Measurements from ENCODE around the gene AIPL1. TPM values are rescaled to one million over a fixed set of nuclear protein-coding genes. Genes with fewer than 3 reads are reported as not detected.

The AIPL1 gene
- total RNA-seq, 1 donor from 2014 or later = not detected

GRCh38 chr17:6429266-6429665 lies 5.7 kb downstream of the AIPL1 start:
- no peaks in the 10 kb centered on the region for H3K27me3 ChIP-seq
- no peak overlapping the region for H3K27ac ChIP-seq
- H3K4me1 ChIP-seq = no peaks in the 10 kb centered on the region
- H3K4me3 ChIP-seq = no peak overlapping the region
- no peak for TF ChIP-seq CTCF (IDR thresholded peaks at IDR 0.05)
- H3K9me3 ChIP-seq = peaks cover 0 to 8% of the 10 kb centered on the region in 2 donors
- intact Hi-C loops (cut with DNase I) = no loop called here
- no peak for DNase-seq (ENCODE audit: low spot score in 2 of 2)
- no peaks in the 10 kb centered on the region for H3K36me3 ChIP-seq

GRCh38 chr17:6428207-6428965 lies 6.5 kb downstream of the AIPL1 start:
- Histone ChIP-seq H3K4me3 (no peak overlapping the region), H3K27ac (no peak overlapping the region), H3K9me3 (peaks cover 0 to 8% of the 10 kb centered on the region in 2 donors), H3K27me3 (no peaks in the 10 kb centered on the region), H3K36me3 (no peaks in the 10 kb centered on the region), H3K4me1 (no peaks in the 10 kb centered on the region)
- no peak for DNase-seq (ENCODE audit: low spot score in 2 of 2)
- TF ChIP-seq CTCF (IDR thresholded peaks at IDR 0.05) = no peak
- intact Hi-C loops (cut with DNase I) = no loop called here

- Histone ChIP-seq H3K9me3 (peaks cover 0 to 8% of the 10 kb centered on the region in 2 donors), H3K36me3 (no peaks in the 10 kb centered on the region), H3K4me1 (no peaks in the 10 kb centered on the region), H3K27me3 (no peaks in the 10 kb centered on the region), H3K27ac (no peak overlapping the region), H3K4me3 (no peak overlapping the region)
- intact Hi-C loops (cut with DNase I) = no loop called here
- no peak for TF ChIP-seq CTCF (IDR thresholded peaks at IDR 0.05)
- no peak for DNase-seq (ENCODE audit: low spot score in 2 of 2)
These were observed 7.6 kb downstream of the AIPL1 start for GRCh38 chr17:6427279-6427781.

- DNase-seq (ENCODE audit: low spot score in 2 of 2) = no peak
- intact Hi-C loops (cut with DNase I) = no loop called here
These were observed 8.4 kb downstream of the AIPL1 start for GRCh38 chr17:6426356-6427101.

GRCh38 chr17:6425407-6425806 lies 9.5 kb downstream of the AIPL1 start:
- no peak for DNase-seq (ENCODE audit: low spot score in 2 of 2)
- intact Hi-C loops (cut with DNase I) = no loop called here
- H3K27ac ChIP-seq = no peak overlapping the region
- H3K4me3 ChIP-seq = no peak overlapping the region
- no peaks in the 10 kb centered on the region for H3K27me3 ChIP-seq
- no peaks in the 10 kb centered on the region for H3K36me3 ChIP-seq
- no peaks in the 10 kb centered on the region for H3K9me3 ChIP-seq
- no peak for TF ChIP-seq CTCF (IDR thresholded peaks at IDR 0.05)
- no peaks in the 10 kb centered on the region for H3K4me1 ChIP-seq

More at GRCh38 chr17:6426356-6427101, 8.4 kb downstream of the AIPL1 start:
- Histone ChIP-seq H3K27me3 (no peaks in the 10 kb centered on the region), H3K4me3 (no peak overlapping the region), H3K36me3 (no peaks in the 10 kb centered on the region), H3K9me3 (peaks cover 0 to 8% of the 10 kb centered on the region in 2 donors), H3K4me1 (no peaks in the 10 kb centered on the region), H3K27ac (no peak overlapping the region)
- TF ChIP-seq CTCF (IDR thresholded peaks at IDR 0.05) = no peak
